ENCODE measurements around the gene NDST1.

The NDST1 gene

DNA sequence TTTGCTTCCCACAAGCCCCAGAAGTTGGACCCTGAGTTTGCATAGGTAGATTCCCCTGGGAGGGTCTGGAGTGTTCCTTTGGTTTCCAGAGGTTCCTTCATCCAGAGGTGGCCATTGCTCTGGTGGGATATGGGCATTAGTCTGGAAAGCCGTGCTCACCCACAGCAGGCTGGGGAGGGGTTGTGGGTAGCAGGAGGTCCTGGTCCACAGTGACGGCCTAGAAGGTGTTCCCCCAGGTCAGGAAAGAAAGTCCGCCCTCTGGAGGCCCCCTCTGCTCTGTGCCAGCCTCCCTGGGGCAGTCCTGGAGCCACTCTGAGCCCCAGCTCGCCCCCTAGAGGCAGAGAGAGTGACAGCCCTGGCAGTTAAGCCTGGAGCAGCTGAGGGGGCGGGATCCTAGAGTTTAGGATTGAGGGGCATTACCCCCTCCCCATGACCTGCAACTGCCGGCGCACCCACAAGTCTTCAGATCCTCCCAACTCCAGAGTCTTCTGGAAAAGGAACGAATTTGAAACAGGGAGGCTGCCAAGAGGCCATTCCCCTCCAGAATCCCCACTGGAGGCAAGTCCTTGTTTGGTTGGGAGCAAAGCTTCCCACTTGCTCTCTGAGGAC lies 36.8 kb downstream of the NDST1 start:
- DNase-seq (ENCODE audit: low spot score), result peak; percentile 68

DNA sequence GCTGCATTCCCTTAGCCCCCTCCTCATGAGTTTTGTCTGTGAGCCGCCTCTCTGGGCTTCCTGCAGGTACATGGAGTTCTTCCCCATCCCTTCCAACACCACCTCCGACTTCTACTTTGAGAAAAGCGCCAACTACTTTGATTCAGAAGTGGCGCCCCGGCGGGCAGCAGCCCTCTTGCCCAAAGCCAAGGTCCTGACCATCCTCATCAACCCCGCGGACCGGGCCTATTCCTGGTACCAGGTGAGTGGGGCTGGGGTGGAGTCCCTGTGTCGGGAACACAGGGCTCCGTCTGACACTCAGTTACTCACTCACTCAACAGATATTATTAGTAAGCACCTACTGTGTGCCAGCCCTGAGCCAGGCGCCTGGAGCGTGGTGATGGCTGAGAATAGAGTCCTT lies 37.3 kb downstream of the NDST1 start:
- DNase-seq (ENCODE audit: low spot score), result no peak

DNA sequence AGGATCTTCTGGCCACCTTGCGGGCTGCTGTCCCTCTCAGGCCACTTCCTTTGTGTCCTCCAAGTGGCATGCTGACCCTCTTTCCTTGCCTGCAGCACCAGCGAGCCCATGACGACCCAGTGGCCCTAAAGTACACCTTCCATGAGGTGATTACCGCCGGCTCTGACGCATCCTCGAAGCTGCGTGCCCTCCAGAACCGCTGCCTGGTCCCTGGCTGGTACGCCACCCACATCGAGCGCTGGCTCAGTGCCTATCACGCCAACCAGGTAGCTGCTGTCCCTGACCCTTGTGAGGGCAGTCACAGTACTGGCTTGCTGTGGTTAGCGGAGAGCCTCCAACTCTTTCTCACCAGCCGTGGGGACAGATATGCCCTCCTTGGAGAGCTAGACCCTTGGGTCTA lies 40.2 kb downstream of the NDST1 start:
- DNase-seq (ENCODE audit: low spot score), result no peak

DNA sequence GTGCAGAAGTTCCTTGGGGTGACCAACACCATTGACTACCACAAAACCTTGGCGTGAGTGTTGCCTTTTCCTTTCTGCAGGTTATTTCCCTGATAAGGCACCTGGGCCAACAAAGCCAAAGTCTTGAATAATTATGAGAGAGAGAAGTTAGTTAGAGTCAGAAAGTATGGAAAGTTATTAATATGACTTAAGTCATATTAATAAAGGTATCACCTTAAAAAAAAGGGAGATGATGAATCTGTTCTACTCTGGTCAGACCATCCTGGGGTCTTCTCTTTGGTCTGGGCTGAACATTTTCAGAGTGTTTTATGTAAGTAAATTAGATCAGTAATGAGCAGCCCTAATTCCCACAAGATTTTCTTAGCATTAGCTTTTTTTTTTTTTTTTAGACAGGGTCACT lies 41.8 kb downstream of the NDST1 start:
- DNase-seq (ENCODE audit: low spot score), result no peak

DNA sequence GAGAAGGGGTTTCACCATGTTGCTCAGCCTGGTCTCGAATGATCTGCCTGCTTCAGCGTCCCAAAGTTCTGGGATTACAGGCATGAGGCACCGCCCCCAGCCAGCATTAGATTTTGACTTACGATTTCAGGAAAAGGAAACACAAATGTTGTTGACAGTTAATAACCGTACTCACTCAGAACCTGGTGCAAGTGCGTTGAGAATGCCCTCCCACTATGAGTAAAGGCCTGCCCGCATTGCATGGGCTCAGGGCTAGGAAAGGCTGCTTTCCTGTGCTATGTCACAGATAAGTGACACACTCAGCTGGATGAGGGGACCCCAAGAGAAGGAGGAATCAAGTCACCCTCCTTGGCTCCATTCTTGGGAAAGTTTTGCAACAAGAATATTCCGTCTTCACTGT lies 42.4 kb downstream of the NDST1 start:
- DNase-seq (ENCODE audit: low spot score), result no peak

DNA sequence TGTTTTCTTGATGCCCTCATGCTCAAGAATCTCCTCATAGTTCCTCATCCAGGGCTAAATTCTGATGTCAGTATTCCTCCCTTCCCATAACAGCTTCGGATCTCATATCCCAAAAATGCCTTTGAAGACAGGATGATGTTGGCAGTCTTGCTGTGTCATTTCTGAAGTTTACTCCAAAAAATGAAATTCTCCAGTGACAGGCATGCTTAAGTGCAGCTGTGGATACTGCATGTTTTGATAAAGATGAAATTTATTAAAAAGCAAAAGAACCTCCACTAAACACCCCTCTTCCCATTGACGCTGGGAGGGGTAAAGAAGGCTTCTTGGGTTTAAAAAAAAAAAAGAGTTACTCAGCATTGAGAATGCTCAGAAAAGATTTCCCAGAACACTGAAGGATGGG lies 43.1 kb downstream of the NDST1 start:
- DNase-seq (ENCODE audit: low spot score), result no peak

DNA sequence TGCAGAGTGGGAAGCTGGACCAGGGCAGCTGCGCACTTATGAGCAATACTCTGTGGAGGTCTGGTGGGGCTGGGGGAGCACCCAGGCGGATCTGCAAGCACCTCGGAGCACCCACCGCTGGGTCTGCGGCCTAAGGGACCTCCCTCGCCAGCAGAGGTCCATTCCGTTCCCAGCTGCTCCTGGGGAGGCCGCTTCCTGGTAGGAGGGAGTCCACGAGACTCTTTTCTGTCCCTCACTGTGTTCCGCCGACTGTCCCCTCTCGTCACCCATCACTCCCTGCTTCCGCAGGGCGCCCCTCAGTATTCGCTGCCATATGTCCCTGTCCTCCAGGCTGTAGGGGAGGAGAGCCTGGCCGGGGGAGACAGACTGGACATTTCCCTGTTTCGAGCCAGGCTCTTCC lies 45.5 kb downstream of the NDST1 start:
- no peak for DNase-seq (ENCODE audit: low spot score)

DNA sequence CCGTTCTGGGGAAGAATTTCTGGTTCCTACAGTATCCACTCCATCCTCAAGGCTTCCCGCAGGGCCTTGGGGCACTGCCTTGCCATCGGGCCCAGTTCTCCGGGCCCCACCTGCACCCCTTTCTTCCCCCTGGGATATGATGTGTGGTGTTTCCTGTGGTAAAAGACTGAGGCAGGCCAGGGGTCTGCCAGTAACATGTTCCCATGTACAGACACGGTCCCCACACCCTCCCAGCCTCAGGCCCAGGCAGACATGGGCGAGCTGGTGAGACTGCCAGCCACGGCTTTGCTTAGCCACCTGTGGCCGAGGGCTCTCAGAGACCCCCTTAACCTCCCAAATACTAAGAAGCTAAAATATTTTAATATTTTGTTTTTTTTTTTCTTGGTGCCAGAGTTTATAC lies 46.0 kb downstream of the NDST1 start:
- no peak for DNase-seq (ENCODE audit: low spot score)

DNA sequence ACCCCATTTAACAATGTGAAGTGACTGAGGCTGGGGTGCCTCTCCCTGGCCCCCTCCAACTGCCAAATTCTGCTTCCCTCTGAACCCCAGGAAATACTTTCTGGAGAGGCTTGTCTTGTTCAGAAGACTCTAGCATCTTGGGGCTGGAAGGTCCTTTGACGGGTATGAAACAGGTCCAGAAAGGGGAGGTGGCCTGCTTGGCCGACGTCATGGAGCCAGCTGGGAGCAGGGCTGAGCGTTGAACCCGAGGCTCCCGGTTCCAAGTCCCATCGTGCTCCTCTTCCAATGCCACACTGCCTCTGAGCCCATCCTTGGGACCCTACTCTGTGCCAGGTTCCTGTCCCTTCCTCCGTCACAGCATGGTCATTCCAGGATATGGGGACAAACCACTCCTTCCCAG lies 46.9 kb downstream of the NDST1 start:
- DNase-seq (ENCODE audit: low spot score), result no peak

DNA sequence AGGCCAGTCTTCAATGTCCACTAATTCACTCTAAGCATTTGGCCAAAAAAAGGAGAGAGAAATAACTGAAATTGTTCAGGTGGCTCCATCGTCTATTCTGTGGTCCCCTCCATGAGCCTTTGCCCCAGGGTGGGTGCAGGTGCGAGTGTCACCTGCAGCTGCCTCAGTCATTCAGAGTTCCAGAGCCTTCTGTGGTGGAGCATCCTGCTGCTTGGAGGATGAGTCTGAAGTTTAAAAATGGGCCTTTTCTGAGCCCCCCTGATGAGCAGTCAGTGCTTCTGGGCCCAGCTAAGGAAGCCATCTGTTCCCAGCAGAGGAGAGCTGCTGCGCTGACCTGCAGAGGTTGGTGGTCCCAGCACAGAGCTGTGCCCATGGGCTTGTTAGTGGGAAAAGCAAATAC lies 48.2 kb downstream of the NDST1 start:
- no peak for DNase-seq (ENCODE audit: low spot score)

DNA sequence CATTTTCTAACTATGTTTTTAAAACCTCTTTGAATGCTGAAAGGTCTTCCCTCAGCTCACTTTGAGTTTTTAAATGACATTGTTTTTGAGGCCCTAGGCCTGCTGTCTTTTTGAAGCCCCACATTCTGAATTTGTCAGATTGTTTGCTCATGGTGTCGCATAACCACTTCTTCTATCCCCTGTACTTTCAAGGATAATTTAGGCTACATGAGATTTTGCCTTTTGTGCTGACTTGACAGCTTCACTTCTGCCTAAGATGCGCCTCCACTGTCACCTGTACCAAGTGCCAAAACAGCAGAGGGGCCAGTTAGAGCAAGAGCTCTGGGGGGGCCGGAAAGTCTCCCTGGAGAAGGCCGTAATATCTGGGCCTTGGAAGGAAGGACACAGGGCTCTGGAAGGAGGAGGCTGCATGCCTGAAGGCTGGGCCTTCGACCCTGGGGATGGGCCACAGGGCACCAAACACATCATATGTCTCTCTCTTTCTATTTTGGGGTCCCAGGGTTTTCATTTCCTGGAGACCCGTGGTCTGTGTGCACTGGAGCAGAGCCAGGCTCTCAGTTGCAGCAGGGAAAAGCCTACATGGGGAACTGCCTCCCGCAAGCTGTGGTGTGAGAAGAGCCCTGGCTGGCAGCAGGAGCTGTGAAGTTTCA lies 49.1 kb downstream of the NDST1 start:
- DNase-seq (ENCODE audit: low spot score), result no peak

DNA sequence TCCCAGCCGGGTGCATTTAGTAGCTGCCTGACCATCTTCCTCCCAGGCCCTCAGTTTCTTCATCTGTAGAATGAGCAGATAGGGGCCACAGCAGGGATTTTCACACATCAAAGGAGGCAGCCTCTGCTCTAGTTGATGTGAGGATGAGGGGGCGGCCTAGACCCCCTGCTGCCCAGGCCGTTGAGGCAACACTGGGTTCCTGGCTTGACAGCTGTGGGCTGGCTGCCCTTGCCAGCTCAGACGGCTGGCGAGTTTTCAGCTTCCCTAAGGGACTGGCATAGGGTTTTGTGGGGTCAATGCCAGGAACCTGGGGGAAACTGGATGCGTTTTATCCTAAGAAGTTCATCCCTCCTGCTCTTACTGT lies 49.6 kb downstream of the NDST1 start:
- no peak for DNase-seq (ENCODE audit: low spot score)

DNA sequence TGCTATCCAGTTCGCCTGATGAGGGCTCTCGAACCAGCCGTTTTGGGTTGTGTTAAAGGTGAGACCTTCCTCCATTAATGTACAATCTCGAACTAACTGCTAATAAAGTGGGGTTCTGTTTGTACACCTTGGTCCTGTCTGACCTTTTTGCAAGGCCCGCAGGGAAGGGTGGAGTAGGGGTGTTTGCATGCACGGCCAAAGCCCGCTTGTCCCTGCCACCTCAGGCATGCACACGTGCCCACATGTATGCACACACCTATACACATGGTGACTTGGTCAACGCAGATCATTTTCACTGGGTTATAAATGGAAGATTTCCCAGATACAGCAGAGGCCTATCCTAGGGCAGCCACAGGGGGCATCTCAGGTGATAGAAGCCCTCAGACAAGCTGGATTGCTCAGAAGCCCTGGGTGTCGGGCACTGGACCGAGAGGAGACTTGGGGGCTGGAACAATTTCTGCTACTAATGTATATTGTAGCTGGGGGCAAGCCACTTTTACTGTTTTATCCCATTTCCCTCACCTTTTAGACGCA lies 50.2 kb downstream of the NDST1 start:
- DNase-seq (ENCODE audit: low spot score), result no peak

DNA sequence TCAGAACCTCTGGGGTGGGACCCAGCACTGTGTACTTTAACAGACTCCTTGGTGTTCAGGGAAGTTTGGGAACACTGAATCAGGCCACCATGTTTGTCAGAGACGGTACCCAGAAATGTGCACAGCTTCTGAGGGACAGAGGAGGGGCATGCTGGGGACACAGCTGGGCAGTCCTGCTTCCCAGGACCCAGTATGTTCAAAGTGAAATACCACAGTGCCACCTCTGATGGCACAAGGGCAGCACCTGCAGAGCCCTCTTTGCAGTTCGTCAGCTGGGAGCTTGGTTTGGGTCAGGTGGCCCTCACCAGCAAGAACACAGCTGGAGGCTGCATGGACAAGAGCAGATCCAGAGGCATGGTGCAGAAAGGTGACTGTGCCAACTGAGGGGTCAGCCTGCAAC lies 51.2 kb downstream of the NDST1 start:
- DNase-seq (ENCODE audit: low spot score), result no peak

DNA sequence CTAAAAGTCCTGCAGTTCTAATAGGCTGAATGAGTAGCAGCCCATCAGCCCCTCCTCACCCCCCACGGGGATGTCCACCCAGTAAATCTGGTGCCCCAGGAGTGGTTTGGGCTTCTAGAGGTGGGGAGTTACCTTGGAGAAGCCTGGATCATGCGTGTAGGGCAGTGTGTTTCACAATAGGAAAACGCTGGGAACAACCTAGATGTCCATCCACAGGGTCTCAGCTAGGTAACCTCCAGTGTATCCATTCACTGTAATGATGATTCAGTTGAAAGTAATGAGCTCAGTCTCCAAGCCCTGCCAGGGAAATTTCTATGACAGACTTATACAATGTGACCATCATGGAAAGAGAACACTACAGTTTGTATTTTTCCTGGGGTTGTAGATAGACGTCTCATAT lies 51.8 kb downstream of the NDST1 start:
- no peak for DNase-seq (ENCODE audit: low spot score)

DNA sequence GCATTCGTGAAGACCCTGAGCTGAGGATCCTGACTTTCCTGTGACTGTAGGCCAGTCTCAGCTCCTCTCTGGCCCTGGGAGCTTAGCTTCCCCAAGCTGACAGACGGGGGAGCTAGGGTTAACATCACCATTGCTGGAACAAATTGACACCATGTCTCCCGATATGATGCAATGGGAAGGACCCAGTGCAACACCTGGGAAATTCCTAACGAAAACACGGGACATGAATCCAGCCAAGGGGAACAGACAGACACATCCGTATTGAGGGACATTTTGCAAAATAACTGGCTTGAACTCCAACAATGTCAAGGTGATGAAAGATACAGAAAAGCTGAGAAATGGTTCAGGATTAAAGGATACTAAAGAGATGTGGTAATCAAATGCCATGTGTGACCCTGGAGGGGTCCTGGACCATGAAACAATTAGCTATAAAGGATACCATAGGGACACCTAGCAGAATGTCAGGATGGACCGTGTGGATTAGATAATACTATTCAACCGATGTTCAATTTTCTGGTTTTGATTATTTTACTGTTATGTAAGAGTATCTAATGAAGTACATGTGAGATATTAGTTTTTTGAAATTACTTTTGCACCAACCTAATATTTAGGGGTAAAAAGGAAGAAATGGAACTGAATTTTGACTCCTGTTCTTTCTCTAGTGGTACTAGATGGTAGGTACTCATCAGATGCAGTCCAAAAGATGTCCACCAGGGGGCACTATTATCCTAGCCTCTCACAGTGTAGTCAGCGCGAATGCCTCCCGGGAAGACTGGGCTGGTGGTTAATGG lies 52.7 kb downstream of the NDST1 start:
- peak; percentile 86 for DNase-seq (ENCODE audit: low spot score)

DNA sequence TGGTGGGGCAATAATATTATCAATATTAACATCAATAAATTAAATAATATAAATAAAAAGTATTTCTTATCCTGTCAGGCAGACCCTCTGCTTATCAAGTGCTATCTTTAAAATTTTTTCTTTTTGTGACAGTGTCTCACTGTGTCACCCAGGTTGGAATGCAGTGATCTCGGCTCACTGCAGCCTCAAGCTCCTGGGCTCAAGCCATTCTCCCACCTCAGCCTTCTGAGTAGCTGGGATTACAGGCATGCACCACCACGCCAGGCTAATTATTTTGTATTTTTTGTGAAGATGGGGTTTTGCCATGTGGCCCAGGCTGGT lies 53.2 kb downstream of the NDST1 start:
- DNase-seq (ENCODE audit: low spot score), result no peak

DNA sequence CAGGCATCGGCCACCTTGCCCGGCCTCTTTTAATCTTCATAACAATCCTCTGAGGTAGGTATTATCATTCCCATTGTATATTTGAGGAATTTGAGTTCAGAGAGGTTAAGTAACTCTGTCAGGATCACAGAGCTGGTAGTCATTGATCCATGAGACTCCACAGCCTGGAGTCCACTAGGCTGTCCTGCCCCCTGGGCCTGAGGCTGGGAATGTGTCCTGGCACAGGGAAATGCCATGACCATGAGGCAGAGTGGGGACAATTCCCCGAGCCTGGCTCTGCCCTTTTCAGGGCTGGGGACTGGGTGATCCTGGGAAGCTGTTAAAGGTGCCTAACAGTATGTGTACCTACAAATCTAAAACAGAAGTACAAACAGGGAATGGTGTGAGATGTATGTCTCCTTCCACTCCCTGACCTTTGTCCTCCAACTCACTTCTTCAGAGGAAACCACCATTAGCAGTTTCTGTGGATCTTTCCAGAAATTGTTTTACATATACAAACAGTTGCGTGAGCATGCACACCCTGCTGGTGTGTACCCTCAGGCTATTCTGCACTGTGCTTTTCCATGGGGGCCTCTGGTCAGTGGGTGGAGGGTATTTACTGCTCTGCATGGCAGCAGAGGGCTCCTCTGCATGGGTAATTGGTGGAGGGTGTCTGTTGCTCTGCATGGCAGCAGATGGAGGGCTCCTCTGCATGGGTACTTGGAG lies 53.8 kb downstream of the NDST1 start:
- DNase-seq (ENCODE audit: low spot score), result no peak

DNA sequence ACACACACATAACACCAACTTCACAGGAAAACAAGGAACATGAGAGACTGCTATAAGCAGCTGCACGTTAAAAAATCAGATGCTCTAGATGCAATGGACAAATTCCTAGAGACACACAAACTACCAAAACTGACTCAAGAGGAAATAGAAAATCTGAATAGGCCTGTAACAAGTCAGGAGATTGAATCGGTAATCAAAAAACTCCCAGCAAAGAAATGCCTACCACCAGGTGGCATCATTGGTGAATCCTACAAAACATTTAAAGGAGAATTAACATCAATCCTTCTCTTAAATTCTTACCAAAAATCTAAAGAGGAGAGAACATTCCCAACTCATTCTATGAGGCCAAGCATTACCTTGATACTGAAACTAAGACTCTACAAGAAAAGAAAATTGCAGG lies 54.9 kb downstream of the NDST1 start:
- DNase-seq (ENCODE audit: low spot score), result peak; percentile 27

DNA sequence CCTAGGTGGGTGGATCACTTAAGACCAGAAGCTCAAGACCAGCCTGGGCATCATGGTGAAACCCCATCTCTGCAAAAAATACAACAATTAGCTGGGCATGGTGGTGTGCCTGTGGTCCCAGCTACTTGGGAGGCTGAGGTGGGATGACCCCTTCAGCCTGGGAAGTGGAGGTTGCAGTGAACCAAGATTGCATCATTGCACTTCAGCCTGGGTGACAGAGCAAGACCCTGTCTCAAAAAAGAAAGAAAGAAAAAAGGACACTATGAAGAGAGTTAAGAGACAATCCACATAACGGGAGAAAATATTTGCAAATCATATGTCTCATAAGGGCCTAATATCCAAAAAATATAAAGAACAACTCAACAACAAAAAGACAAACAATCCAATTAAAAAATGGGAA lies 57.9 kb downstream of the NDST1 start:
- DNase-seq (ENCODE audit: low spot score), result no peak

DNA sequence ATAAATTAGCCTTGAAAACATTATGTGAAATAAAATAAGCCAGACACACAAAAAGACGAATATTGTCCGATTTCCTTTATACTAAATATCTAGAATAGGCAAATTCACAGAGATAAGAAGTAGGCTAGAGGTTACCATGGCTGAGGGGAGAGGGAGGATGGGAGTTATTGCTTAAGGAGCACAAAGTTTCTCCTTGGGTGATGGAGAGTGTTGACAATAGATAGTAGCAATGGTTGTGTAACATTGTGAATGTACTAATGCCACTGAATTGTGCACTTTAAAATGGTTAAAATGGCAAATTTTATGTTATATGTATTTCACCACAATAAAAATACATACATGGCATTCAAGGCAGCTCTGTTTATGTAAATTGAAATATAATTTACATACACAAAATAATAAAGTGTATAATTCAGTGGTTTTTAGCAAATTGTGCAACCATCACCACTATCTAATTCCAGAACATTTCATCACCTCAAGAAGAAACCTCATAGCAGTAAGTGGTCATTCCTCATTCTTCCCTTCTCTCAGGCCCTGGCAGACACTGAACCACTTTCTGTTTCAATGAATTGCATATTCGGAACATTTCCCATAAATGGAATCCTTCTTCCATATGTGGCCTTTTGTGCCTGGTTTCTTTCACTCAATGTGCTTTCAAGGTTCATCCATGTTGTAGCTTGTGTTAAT lies 59.2 kb downstream of the NDST1 start:
- DNase-seq (ENCODE audit: low spot score), result no peak

DNA sequence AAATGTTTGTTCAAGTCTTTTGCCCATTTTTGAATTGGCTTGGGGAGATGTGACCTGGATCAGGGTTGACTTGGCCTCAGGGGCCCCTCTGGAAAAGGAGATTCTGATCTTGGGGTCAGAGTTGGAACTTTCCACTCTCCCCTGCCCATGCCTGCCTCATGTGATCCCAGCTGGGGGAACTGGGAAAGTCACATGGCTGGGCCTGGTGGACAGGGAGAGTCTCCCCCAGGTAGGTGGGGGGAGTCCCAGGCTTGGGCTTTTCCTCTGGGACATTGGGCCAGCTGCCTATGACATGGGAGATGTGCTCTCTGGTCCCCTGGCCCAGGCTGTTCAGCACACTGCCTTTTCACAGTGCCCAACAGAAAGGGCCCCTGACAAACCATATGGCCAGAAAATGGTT lies 60.7 kb downstream of the NDST1 start:
- DNase-seq (ENCODE audit: low spot score), result no peak
